CD4-positive, alpha-beta T cell (primary cell): ENCODE data around the gene LHFPL4. TPM values are rescaled to one million over a fixed set of nuclear protein-coding genes. Genes with fewer than 3 reads are reported as not detected.
"Not testable (repeated sequence)": the region's sequence is repeated elsewhere in the genome, so short reads cannot be mapped to it uniquely, and the experiment has no call there.

Experiments
- ATAC-seq: fragments of 200-7000 bp; cut with Tn5 transposase; one replicate; pipeline ENCODE4 v1.10.0; 2022; ENCODE audit warnings: mild to moderate bottlenecking; ENCODE audit not compliant: poor library complexity
- CTCF ChIA-PET: fragments of 350-600 bp; sonication (Branson Sonifier 250); formaldehyde crosslinking; loops from one replicate; lab custom pipeline; 2021; ENCODE audit warnings: antibody characterized with exemption, inconsistent platforms; lab: Charles Lee
- POLR2A ChIA-PET: fragments of 350-600 bp; sonication (Branson Sonifier 250); formaldehyde crosslinking; loops from one replicate; lab custom pipeline; 2021; ENCODE audit warnings: antibody characterized with exemption, inconsistent platforms; lab: Charles Lee
- DNase-seq, 14 experiments: peaks; one replicate each; pipeline ENCODE4 v3.0.0-alpha.2; 2013 to 2020; ENCODE audit warnings: mixed read lengths in 2 of 14
- H3K27ac ChIP-seq, 2 donors: one replicate each; pipeline versions ENCODE4 v1.5.1 to v1.7.0; 2013; ENCODE audit warnings: low read length in 2 of 2, low read depth in 1 of 2, mild to moderate bottlenecking in 1 of 2
- H3K27me3 ChIP-seq, 2 experiments: 1 replicate in 1 of 2; 2 replicates in 1 of 2; pipeline versions ENCODE4 v1.6.1 to v1.7.0; 2013; ENCODE audit warnings: low read length in 2 of 2, control low read depth in 1 of 2, mild to moderate bottlenecking in 1 of 2, moderate library complexity in 1 of 2; ENCODE audit not compliant: insufficient read depth in 2 of 2, control insufficient read depth in 1 of 2
- H3K36me3 ChIP-seq: one replicate; pipeline ENCODE4 v1.6.1; 2013; ENCODE audit warnings: low read length, control low read depth; ENCODE audit not compliant: insufficient read depth
- H3K4me1 ChIP-seq: one replicate; pipeline ENCODE4 v1.6.1; 2013; ENCODE audit warnings: low read length, control low read depth; ENCODE audit not compliant: insufficient read depth
- H3K4me3 ChIP-seq: one replicate; pipeline ENCODE4 v1.5.1; 2013; ENCODE audit warnings: mild to moderate bottlenecking, low read length, moderate library complexity
- H3K9me3 ChIP-seq, 2 experiments: 1 replicate in 1 of 2; 2 replicates in 1 of 2; pipeline versions ENCODE4 v1.6.1 to v1.7.0; 2013; ENCODE audit warnings: low read length in 2 of 2, mild to moderate bottlenecking in 2 of 2, control low read depth in 1 of 2, moderate library complexity in 1 of 2; ENCODE audit not compliant: control insufficient read depth in 1 of 2, insufficient read depth in 1 of 2
- H3K27ac Mint-ChIP-seq: one replicate; pipeline ENCODE4 v1.8.0; 2020; ENCODE audit warnings: mixed read lengths
- H3K27me3 Mint-ChIP-seq: one replicate; pipeline ENCODE4 v1.8.0; 2021; ENCODE audit warnings: mixed read lengths
- H3K36me3 Mint-ChIP-seq: one replicate; pipeline ENCODE4 v1.8.0; 2021; ENCODE audit warnings: low read depth, mixed read lengths
- H3K4me1 Mint-ChIP-seq: one replicate; pipeline ENCODE4 v1.8.0; 2021; ENCODE audit warnings: low read depth, mixed read lengths
- H3K4me3 Mint-ChIP-seq: one replicate; pipeline ENCODE4 v1.8.0; 2020; ENCODE audit warnings: mild to moderate bottlenecking, mixed read lengths
- H3K9me3 Mint-ChIP-seq: one replicate; pipeline ENCODE4 v1.8.0; 2020; ENCODE audit warnings: mixed read lengths
- CTCF ChIP-seq: fragments of 200-600 bp; IDR thresholded peaks from one replicate; pipeline ENCODE4 v1.8.0; 2022; ENCODE audit warnings: antibody characterized with exemption, mild to moderate bottlenecking
- intact Hi-C, 2 experiments: fragments of 100-400 bp; cut with DNase I in 1 of 2; cut with micrococcal nuclease in 1 of 2; formaldehyde crosslinking; loops; one replicate each; pipeline versions ENCODE4 v1.15.1 to v1.9.0; 2023 to 2025; cut with DNase I, micrococcal nuclease
- total RNA-seq, 174 experiments: library from RNA in 2 of 174; stranded (reverse) in 2 of 174; gene quantifications; one replicate each; pipeline ENCODE4 v1.2.3 and lab custom pipeline; 2021 to 2026

Gene LHFPL4
- total RNA-seq, 2 experiments from 2014 or later = not detected

DNA sequence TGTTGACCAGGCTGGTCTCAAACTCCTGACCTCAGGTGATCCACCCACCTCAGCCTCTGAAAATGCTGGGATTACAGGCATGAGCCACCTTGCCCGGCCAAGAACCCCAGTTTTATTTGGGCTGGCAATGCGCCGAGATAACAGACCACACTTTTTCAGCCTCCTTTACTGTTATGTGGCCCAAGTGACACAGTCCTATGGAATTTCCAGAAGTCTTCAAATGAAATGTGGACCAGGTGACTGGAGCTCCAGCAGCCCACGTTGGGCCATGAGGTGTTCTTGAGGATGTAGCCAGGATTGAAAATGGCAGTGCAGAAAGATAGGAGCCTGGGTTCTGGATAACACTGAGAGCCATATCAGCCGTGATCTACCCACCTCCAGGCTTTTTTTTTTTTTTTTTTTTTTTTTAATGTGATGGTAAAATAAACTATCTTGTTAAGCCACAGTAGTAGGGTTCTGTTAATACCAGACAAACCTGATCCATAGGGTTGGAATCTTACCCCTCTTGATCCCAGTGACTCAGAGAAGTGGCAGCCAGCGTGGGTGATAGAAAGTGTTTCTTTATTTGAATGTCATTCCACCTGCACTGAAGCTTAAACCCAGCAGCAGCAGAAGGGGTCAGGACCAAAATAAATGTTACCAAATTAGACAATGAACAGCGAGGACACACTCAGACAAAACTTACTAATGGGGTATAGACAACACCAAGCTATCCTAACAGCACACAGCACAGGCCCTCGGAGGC is 55.6 kb downstream of the LHFPL4 start:
- Mint-ChIP-seq H3K27me3 (peaks cover 31% of the 10 kb centered on the region), H3K9me3 (no peaks in the 10 kb centered on the region), H3K27ac (no peak overlapping the region), H3K36me3 (no peaks in the 10 kb centered on the region), H3K4me1 (no peaks in the 10 kb centered on the region), H3K4me3 (no peak overlapping the region)
- DNase-seq (no peak), ATAC-seq (no peak)
- Histone ChIP-seq H3K27me3 (peaks cover 32 to 37% of the 10 kb centered on the region in 2 experiments), H3K36me3 (no peaks in the 10 kb centered on the region), H3K4me3 (no peak overlapping the region), H3K9me3 (peaks cover 0 to 19% of the 10 kb centered on the region in 2 experiments), H3K4me1 (peaks cover 11% of the 10 kb centered on the region), H3K27ac (no peak overlapping the region)
- no peak for TF ChIP-seq CTCF
- ChIA-PET POLR2A (no interaction called here), CTCF (no interaction called here)
- intact Hi-C loops = no loop called here

DNA sequence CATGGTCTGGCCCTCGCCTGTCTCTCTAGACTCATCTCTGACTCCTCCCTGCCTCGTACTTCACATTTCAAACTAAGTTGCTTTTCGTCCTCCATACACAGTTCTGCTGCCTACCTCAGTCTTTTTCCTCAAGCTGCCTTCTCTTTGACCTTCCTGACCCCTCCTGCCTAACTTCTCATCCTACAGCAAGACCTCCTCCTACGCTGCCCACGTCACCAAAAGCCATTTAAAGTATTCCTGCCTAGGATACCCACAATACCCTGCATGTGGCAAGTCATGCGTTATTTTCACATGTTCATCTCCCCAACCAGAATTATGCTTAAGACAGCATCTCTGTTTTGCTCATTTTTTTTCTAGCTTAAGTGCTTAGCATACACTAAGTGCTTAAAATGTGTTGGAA is 56.7 kb downstream of the LHFPL4 start:
- DNase-seq = no peak
- ChIA-PET POLR2A (no interaction called here), CTCF (no interaction called here)
- peaks cover 29 to 37% of the 10 kb centered on the region in 2 experiments for H3K27me3 ChIP-seq
- Mint-ChIP-seq H3K9me3 (no peaks in the 10 kb centered on the region), H3K4me3 (no peak overlapping the region), H3K27me3 (peaks cover 28% of the 10 kb centered on the region), H3K36me3 (no peaks in the 10 kb centered on the region), H3K4me1 (no peaks in the 10 kb centered on the region), H3K27ac (no peak overlapping the region)
- no peak overlapping the region for H3K27ac ChIP-seq
- ATAC-seq = no peak
- no peak overlapping the region for H3K4me3 ChIP-seq
- H3K9me3 ChIP-seq = peaks cover 0 to 19% of the 10 kb centered on the region in 2 experiments
- intact Hi-C loops = no loop called here
- peaks cover 11% of the 10 kb centered on the region for H3K4me1 ChIP-seq
- TF ChIP-seq CTCF = no peak
- H3K36me3 ChIP-seq = no peaks in the 10 kb centered on the region

DNA sequence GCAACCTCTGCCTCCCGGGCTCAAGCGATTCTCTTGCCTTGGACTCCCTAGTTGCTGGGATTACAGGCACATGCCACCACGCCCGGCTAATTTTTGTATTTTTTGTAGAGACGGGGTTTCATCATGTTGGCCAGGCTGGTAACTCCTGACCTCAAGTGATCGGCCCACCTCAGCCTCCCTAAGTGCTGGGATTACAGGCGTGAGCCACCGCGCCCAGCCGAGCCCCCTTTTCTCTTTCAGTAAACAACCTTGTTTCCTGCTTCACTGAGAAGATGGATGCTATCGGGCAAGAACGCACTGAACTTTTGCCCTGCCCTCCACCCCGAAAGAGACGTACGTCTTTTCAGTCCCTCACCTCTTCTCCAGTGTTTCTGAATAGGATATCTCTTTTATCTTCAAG is 59.6 kb downstream of the LHFPL4 start:
- CTCF ChIA-PET, H3K9me3 Mint-ChIP-seq, H3K27me3 ChIP-seq, ATAC-seq, H3K4me3 Mint-ChIP-seq, H3K4me1 Mint-ChIP-seq, H3K4me1 ChIP-seq, H3K27ac ChIP-seq, DNase-seq, H3K36me3 ChIP-seq, POLR2A ChIA-PET, intact Hi-C loops, H3K9me3 ChIP-seq, H3K27ac Mint-ChIP-seq, H3K36me3 Mint-ChIP-seq, H3K27me3 Mint-ChIP-seq, H3K4me3 ChIP-seq: not testable (repeated sequence)

DNA sequence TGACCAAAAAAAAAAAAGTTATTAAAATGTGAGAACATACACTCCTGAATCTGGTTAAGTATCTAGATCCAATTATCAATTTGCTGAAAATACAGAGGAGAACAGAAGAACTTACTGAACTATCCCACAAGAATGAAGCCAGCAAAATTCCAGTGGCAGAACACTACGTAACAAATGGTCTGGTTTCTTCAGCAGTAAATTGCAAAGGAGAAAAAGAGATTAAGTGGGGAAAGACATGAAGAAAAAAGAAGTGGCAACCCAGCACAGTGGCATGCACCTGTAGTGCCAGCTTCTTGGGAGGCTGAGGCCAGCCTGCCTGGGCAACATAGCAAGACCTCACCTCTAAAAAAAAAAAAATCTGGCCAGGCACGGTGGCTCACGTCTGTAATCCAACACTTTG is 62.1 kb downstream of the LHFPL4 start:
- no peak overlapping the region for H3K4me3 Mint-ChIP-seq
- H3K9me3 ChIP-seq = peaks cover 4 to 17% of the 10 kb centered on the region in 2 experiments
- H3K4me3 ChIP-seq = no peak overlapping the region
- no peaks in the 10 kb centered on the region for H3K27me3 Mint-ChIP-seq
- no peak overlapping the region for H3K27ac Mint-ChIP-seq
- DNase-seq (no peak), ATAC-seq (no peak)
- no peaks in the 10 kb centered on the region for H3K27me3 ChIP-seq
- no peak overlapping the region for H3K27ac ChIP-seq
- H3K9me3 Mint-ChIP-seq = peaks cover 7% of the 10 kb centered on the region
- intact Hi-C loops = no loop called here
- peaks cover 13% of the 10 kb centered on the region for H3K36me3 Mint-ChIP-seq
- CTCF ChIA-PET = interaction anchor here (1.5 to 2.0 kb wide), 2 partner anchors 9 to 12 kb away, joined by 3 to 6 read pairs; no protein-coding TSS in a partner anchor
- POLR2A ChIA-PET = no interaction called here
- no peaks in the 10 kb centered on the region for H3K4me1 Mint-ChIP-seq
- no peaks in the 10 kb centered on the region for H3K36me3 ChIP-seq
- no peaks in the 10 kb centered on the region for H3K4me1 ChIP-seq
- TF ChIP-seq CTCF = no peak
